CD14-positive monocyte (primary cell): ENCODE measurements around the gene BAG5. TPM values are rescaled to one million over a fixed set of nuclear protein-coding genes. Genes with fewer than 3 reads are reported as not detected.
A peak's percentile ranks its signal among the peaks of the same experiment; 100 is the strongest.

Experiments
- DNase-seq, 3 donors: peaks; one replicate each; pipeline ENCODE4 v3.0.0-alpha.2; 2011 to 2022
- H2AFZ ChIP-seq: 2 replicates; pipeline ENCODE4 v1.6.0; 2012; ENCODE audit warnings: mild to moderate bottlenecking, low read depth, low read length, inconsistent platforms; ENCODE audit not compliant: insufficient read depth, poor library complexity, severe bottlenecking
- H3K27ac ChIP-seq, 2 donors: 1 replicate in 1 of 2; 2 replicates in 1 of 2; pipeline ENCODE4 v1.5.1; 2012 to 2013; ENCODE audit warnings: low read length in 2 of 2, control low read depth in 1 of 2, inconsistent platforms in 1 of 2, low read depth in 1 of 2, mild to moderate bottlenecking in 1 of 2
- H3K27me3 ChIP-seq, 2 donors: one replicate each; pipeline versions ENCODE4 v1.6.0 to v1.6.1; 2011 to 2013; ENCODE audit warnings: low read length in 2 of 2; ENCODE audit not compliant: control insufficient read depth in 2 of 2, insufficient read depth in 2 of 2
- H3K36me3 ChIP-seq, 2 donors: replicated peaks in 1 of 2; 1 replicate in 1 of 2; 2 replicates in 1 of 2; pipeline versions ENCODE4 v1.5.1 to v1.6.1; 2012 to 2013; ENCODE audit warnings: low read length in 2 of 2, control low read depth in 1 of 2, inconsistent platforms in 1 of 2, mild to moderate bottlenecking in 1 of 2; ENCODE audit not compliant: insufficient read depth in 2 of 2, control insufficient read depth in 1 of 2
- H3K4me1 ChIP-seq, 2 donors: 1 replicate in 1 of 2; 2 replicates in 1 of 2; pipeline versions ENCODE4 v1.5.1 to v1.6.1; 2012 to 2013; ENCODE audit warnings: low read length in 2 of 2, control low read depth in 1 of 2, inconsistent platforms in 1 of 2, mild to moderate bottlenecking in 1 of 2, moderate library complexity in 1 of 2; ENCODE audit not compliant: insufficient read depth in 2 of 2, control insufficient read depth in 1 of 2
- H3K4me2 ChIP-seq: replicated peaks from 2 replicates; pipeline ENCODE3; 2012; ENCODE audit warnings: low read length, moderate library complexity, mild to moderate bottlenecking; ENCODE audit not compliant: poor library complexity, severe bottlenecking; ENCODE audit errors: extremely low read depth
- H3K4me3 ChIP-seq, 3 experiments: fragments of 200-600 bp in 1 of 3; sonication (generic) in 1 of 3; replicated peaks in 1 of 3; 1 replicate in 2 of 3; 2 replicates in 1 of 3; pipeline ENCODE4 v1.5.1; 2011 to 2013; ENCODE audit warnings: low read length in 3 of 3, mild to moderate bottlenecking in 3 of 3, control low read depth in 2 of 3, low read depth in 2 of 3, inconsistent platforms in 1 of 3, moderate library complexity in 1 of 3
- H3K79me2 ChIP-seq: 2 replicates; pipeline ENCODE4 v1.6.0; 2012; ENCODE audit warnings: mild to moderate bottlenecking, control low read depth, inconsistent platforms, low read length, moderate library complexity; ENCODE audit not compliant: insufficient read depth
- H3K9ac ChIP-seq: 2 replicates; pipeline ENCODE4 v1.6.0; 2017; ENCODE audit warnings: low read length, mild to moderate bottlenecking; ENCODE audit not compliant: insufficient read depth, poor library complexity, severe bottlenecking
- H3K9me3 ChIP-seq, 2 donors: replicated peaks in 1 of 2; 1 replicate in 1 of 2; 2 replicates in 1 of 2; pipeline versions ENCODE4 v1.5.1 to v1.6.1; 2012 to 2013; ENCODE audit warnings: low read length in 2 of 2, control low read depth in 1 of 2; ENCODE audit not compliant: control insufficient read depth in 1 of 2, insufficient read depth in 1 of 2
- H4K20me1 ChIP-seq: 2 replicates; pipeline ENCODE4 v1.6.0; 2012; ENCODE audit warnings: mild to moderate bottlenecking, low read length, control low read depth, moderate library complexity; ENCODE audit not compliant: insufficient read depth
- H3K27ac Mint-ChIP-seq, 7 donors: one replicate each; pipeline ENCODE4 v1.8.0; 2020; ENCODE audit warnings: mild to moderate bottlenecking in 7 of 7, mixed read lengths in 7 of 7, moderate library complexity in 6 of 7, inconsistent platforms in 2 of 7
- H3K27me3 Mint-ChIP-seq, 3 donors: one replicate each; pipeline ENCODE4 v1.8.0; 2021 to 2022; ENCODE audit warnings: low read depth in 3 of 3, mild to moderate bottlenecking in 3 of 3, mixed read lengths in 3 of 3, moderate library complexity in 3 of 3, inconsistent platforms in 1 of 3
- H3K36me3 Mint-ChIP-seq, 2 donors: one replicate each; pipeline ENCODE4 v1.8.0; 2020; ENCODE audit warnings: mixed read lengths in 2 of 2, inconsistent platforms in 1 of 2, mild to moderate bottlenecking in 1 of 2
- H3K4me1 Mint-ChIP-seq: one replicate; pipeline ENCODE4 v1.8.0; 2020; ENCODE audit warnings: mild to moderate bottlenecking, mixed read lengths
- H3K4me3 Mint-ChIP-seq, 2 donors: one replicate each; pipeline ENCODE4 v1.8.0; 2020; ENCODE audit warnings: mild to moderate bottlenecking in 2 of 2, mixed read lengths in 2 of 2, moderate library complexity in 1 of 2
- H3K9me3 Mint-ChIP-seq, 7 donors: one replicate each; pipeline ENCODE4 v1.8.0; 2020 to 2022; ENCODE audit warnings: mixed read lengths in 7 of 7, mild to moderate bottlenecking in 6 of 7, moderate library complexity in 6 of 7, inconsistent platforms in 2 of 7
- WGBS: methylation state at CpG from one replicate; pipeline ENCODE4 v1.1.5; 2013; ENCODE audit warnings: missing lambda C conversion rate; ENCODE audit not compliant: insufficient coverage; 5-methylcytosine and 5-hydroxymethylcytosine counted together
- intact Hi-C, 2 donors: fragments of 100-400 bp; cut with micrococcal nuclease; formaldehyde crosslinking; loops; one replicate each; pipeline versions ENCODE4 v1.15.0 to v1.15.1; 2023
- polyA plus RNA-seq, 3 donors: library from polyadenylated mRNA; depleted of rRNA in 1 of 3; unstranded in 2 of 3; stranded (reverse) in 1 of 3; fragments of 300-500 nt in 2 of 3; fragments of >200 nt in 1 of 3; fragmentation: Illumina TruSeq in 2 of 3; gene quantifications; 1 replicate in 2 of 3; 2 replicates in 1 of 3; pipeline ENCODE4 v1.2.3, GENCODE V29; 2012 to 2021
- TF ChIP-seq, protein P1 (sequence below): fragments of 200-600 bp; IDR thresholded peaks from one replicate; pipeline ENCODE4 v1.8.0; 2022; ENCODE audit warnings: antibody characterized with exemption, mild to moderate bottlenecking

BAG5 gene
- polyA plus RNA-seq, 3 donors: 4.7 to 33.1 (median 30.1) TPM

DNA sequence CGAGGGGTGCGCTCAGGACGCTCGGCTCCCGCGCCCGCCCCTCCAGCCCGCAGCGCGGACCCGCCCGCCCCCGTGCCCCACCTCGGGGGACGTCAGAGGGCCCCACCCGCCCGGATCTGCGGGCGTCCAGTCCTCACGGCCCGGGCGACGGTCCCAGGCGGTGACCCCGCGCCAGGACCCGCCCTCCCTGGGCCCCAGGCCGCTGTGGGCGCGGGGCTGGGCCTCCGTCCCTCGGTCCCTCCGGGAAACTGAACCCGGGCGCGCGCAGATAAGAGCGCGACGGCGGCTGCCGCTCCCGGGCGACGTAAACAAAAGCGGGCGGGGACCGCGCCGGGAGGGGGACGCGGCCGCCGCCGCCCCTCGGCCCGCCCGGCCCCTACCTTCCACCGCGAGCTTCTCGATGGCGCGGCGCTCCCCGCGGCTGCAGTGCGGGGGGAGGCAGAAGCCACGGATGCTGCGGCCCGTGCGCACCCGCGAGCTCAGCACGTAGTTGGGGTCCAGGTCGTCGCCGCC lies 41.0 kb downstream of the BAG5 start:
- H3K4me3 ChIP-seq: peak overlapping the region; percentile 32 to 69 (median 42)
- Mint-ChIP-seq H3K36me3 (peaks cover 0 to 9% of the 10 kb centered on the region in 2 donors), H3K4me3 (peak overlapping the region; percentile 75 to 81), H3K27me3 (peaks cover 41 to 54% (median 45%) of the 10 kb centered on the region in 3 donors), H3K4me1 (peaks cover 24% of the 10 kb centered on the region), H3K9me3 (peaks cover 0 to 16% (median 6%) of the 10 kb centered on the region in 7 donors), H3K27ac (no peak overlapping the region)
- H3K4me2 ChIP-seq: peak overlapping the region; percentile 78
- under 1% methylated on average over 77 of the region's 77 CpGs for whole genome bisulfite sequencing
- peaks cover 20 to 41% of the 10 kb centered on the region in 2 donors for H3K27me3 ChIP-seq
- intact Hi-C loops: loop anchor here in 1 of 2 donors (5.0 to 10.0 kb wide), 2 partner anchors 41 to 187 kb away; partner anchors contain the start of genes BAG5, COA8 and EIF5
- TF ChIP-seq, protein P1, sequence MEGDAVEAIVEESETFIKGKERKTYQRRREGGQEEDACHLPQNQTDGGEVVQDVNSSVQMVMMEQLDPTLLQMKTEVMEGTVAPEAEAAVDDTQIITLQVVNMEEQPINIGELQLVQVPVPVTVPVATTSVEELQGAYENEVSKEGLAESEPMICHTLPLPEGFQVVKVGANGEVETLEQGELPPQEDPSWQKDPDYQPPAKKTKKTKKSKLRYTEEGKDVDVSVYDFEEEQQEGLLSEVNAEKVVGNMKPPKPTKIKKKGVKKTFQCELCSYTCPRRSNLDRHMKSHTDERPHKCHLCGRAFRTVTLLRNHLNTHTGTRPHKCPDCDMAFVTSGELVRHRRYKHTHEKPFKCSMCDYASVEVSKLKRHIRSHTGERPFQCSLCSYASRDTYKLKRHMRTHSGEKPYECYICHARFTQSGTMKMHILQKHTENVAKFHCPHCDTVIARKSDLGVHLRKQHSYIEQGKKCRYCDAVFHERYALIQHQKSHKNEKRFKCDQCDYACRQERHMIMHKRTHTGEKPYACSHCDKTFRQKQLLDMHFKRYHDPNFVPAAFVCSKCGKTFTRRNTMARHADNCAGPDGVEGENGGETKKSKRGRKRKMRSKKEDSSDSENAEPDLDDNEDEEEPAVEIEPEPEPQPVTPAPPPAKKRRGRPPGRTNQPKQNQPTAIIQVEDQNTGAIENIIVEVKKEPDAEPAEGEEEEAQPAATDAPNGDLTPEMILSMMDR: no peak
- H3K79me2 ChIP-seq: no peaks in the 10 kb centered on the region
- DNase-seq: no peak
- H3K9me3 ChIP-seq: peaks cover 6 to 9% of the 10 kb centered on the region in 2 donors
- H3K36me3 ChIP-seq: no peaks in the 10 kb centered on the region
- no peak overlapping the region for H3K27ac ChIP-seq
- H4K20me1 ChIP-seq: peaks cover 23% of the 10 kb centered on the region
- H3K9ac ChIP-seq: peak overlapping the region; percentile 27
- peak overlapping the region; percentile 72 for H2AFZ ChIP-seq
- peaks cover 22 to 48% of the 10 kb centered on the region in 2 donors for H3K4me1 ChIP-seq

DNA sequence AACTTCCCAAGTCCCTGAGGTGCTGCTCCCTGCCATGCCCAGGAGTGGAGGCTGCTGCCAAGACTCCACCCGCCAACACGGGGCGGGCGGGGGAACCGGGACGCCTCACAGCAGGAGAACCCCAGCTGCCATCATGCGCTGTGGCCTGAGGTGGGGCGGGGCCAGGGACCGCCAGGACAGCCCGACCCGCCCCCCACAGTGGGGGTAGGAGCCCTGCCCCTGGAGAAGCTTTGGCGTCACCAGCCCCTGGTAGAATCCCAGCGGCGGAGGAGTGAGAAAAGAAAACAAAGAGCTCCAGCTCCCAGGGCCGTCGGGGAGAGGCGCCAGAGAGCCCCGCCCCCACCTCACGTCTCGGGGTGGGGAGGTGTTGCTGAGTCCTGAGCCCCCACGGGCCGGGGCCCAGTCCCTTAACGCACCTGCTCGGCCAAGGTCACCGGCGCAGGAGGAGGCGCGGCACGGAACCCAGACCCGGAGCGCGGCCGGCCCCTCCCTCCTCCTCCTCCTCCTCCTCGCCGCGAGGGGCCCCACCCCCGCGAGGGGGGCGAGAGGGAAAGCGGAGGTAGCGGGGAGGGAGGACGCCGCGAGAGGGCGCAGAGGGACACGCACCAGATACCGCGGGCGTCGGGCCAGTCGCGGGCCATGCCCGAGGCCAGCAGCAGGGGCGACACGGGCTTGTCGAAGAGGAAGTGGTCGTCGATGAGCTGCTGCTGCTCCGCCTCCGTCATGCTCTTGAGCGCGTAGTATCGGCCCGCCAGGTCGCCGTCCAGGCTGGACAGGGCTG lies 41.6 kb downstream of the BAG5 start:
- Histone ChIP-seq H3K4me3 (peak overlapping the region; percentile 32 to 69 (median 42)), H3K36me3 (no peaks in the 10 kb centered on the region), H4K20me1 (peaks cover 25% of the 10 kb centered on the region), H3K27ac (no peak overlapping the region), H3K9me3 (peaks cover 6 to 9% of the 10 kb centered on the region in 2 donors), H3K4me1 (peaks cover 16 to 41% of the 10 kb centered on the region in 2 donors), H2AFZ (peak overlapping the region; percentile 72), H3K27me3 (peaks cover 20 to 41% of the 10 kb centered on the region in 2 donors), H3K4me2 (peak overlapping the region; percentile 78), H3K79me2 (no peaks in the 10 kb centered on the region), H3K9ac (peak overlapping the region; percentile 40)
- H3K27ac Mint-ChIP-seq: no peak overlapping the region
- H3K9me3 Mint-ChIP-seq: peaks cover 0 to 16% (median 6%) of the 10 kb centered on the region in 7 donors
- TF ChIP-seq, protein P1: peak; percentile 68
- intact Hi-C loops: loop anchor here in 1 of 2 donors (5.0 to 10.0 kb wide), 2 partner anchors 41 to 186 kb away; partner anchors contain the start of genes BAG5, COA8 and EIF5
- peaks cover 42 to 54% (median 43%) of the 10 kb centered on the region in 3 donors for H3K27me3 Mint-ChIP-seq
- H3K36me3 Mint-ChIP-seq: peaks cover 0 to 7% of the 10 kb centered on the region in 2 donors
- peaks cover 18% of the 10 kb centered on the region for H3K4me1 Mint-ChIP-seq
- H3K4me3 Mint-ChIP-seq: peak overlapping the region; percentile 73 to 81
- peak; percentile 80 to 89 (median 84) for DNase-seq
- 2% methylated on average over 49 of the region's 66 CpGs for WGBS
